Panc1 (cell line): ENCODE results near the gene MAP1S. TPM values are rescaled to one million over a fixed set of nuclear protein-coding genes. Genes with fewer than 3 reads are reported as not detected.

ENCODE experiments used
- ATAC-seq: fragments of 200-7000 bp; cut with Tn5 transposase; 2 replicates; pipeline ENCODE4 v1.9.1; 2020; ENCODE audit warnings: mild to moderate bottlenecking, moderate library complexity
- BruUV-seq: library from RNA; stranded (reverse); fragments of 400-500 nt; replicated peaks from 2 replicates; lab custom pipeline; 2021; lab: Mats Ljungman, UMichigan
- CTCF ChIA-PET: fragments of 300-600 bp; sonication (Branson Sonifier 250); formaldehyde crosslinking; loops from one replicate; lab custom pipeline; 2022; ENCODE audit warnings: antibody characterized with exemption; lab: Charles Lee
- POLR2A ChIA-PET: fragments of 300-600 bp; sonication (Branson Sonifier 250); formaldehyde crosslinking; loops from one replicate; lab custom pipeline; 2022; ENCODE audit warnings: antibody characterized with exemption; lab: Charles Lee
- DNase-seq: peaks from one replicate; pipeline ENCODE4 v3.0.0-alpha.2; 2010; ENCODE audit warnings: low read depth, low spot score
- H3K27ac ChIP-seq: 2 replicates; pipeline ENCODE4 v1.5.1; 2011; ENCODE audit warnings: mild to moderate bottlenecking, low read length, inconsistent platforms
- H3K27me3 ChIP-seq: fragments of 200-500 bp; sonication (Bioruptor generic); 2 replicates; pipeline ENCODE4 v1.6.0; 2014; ENCODE audit warnings: low read length, inconsistent platforms; ENCODE audit not compliant: control insufficient read depth, insufficient read depth
- H3K36me3 ChIP-seq: fragments of 200-500 bp; sonication (Bioruptor generic); 2 replicates; pipeline ENCODE4 v1.5.1; 2014; ENCODE audit warnings: inconsistent platforms, mild to moderate bottlenecking, low read length, moderate library complexity; ENCODE audit not compliant: control insufficient read depth, insufficient read depth
- H3K4me1 ChIP-seq: 2 replicates; pipeline ENCODE4 v1.5.1; 2011; ENCODE audit warnings: inconsistent platforms, mild to moderate bottlenecking, low read length, moderate library complexity; ENCODE audit not compliant: control insufficient read depth, insufficient read depth
- H3K4me3 ChIP-seq, 2 experiments: 2 replicates each; pipeline ENCODE4 v1.5.1; 2011 to 2012; ENCODE audit warnings: low read depth in 2 of 2, low read length in 2 of 2, mild to moderate bottlenecking in 2 of 2, inconsistent platforms in 1 of 2, moderate library complexity in 1 of 2
- H3K9me3 ChIP-seq: fragments of 200-500 bp; sonication (Bioruptor generic); 2 replicates; pipeline ENCODE4 v1.5.1; 2014; ENCODE audit warnings: low read depth, mild to moderate bottlenecking, inconsistent platforms, low read length, moderate library complexity; ENCODE audit not compliant: control insufficient read depth, insufficient read depth
- POLR2AphosphoS5 ChIP-seq: IDR thresholded peaks from 2 replicates; pipeline ENCODE4 v1.6.1; 2012; ENCODE audit warnings: mild to moderate bottlenecking, low read depth, low read length, moderate library complexity
- SIN3A ChIP-seq: IDR thresholded peaks from 2 replicates; pipeline ENCODE4 v1.6.1; 2012; ENCODE audit warnings: low read depth, mild to moderate bottlenecking, low read length, moderate library complexity, borderline replicate concordance; ENCODE audit not compliant: insufficient read depth
- TCF7L2 ChIP-seq: IDR thresholded peaks from 2 replicates; pipeline ENCODE4 v1.6.1; 2011; ENCODE audit warnings: mild to moderate bottlenecking, low read depth, low read length, inconsistent platforms
- in situ Hi-C: cut with HindIII; loops from 2 replicates; pipeline ENCODE4 v1.10.0; 2016; ENCODE audit warnings: low sequenced_read_pairs, low pct_unique_long_range_greater_than_20kb
- intact Hi-C: fragments of 100-400 bp; cut with micrococcal nuclease; formaldehyde crosslinking; loops from one replicate; pipeline ENCODE4 v1.10.0; 2022; ENCODE audit not compliant: unreplicated experiment
- total RNA-seq: library from RNA; stranded (reverse); gene quantifications from one replicate; pipeline ENCODE4 v1.2.1, GENCODE V29; 2021; ENCODE audit not compliant: unreplicated experiment
- TF ChIP-seq, protein P1 (sequence below): fragments of 450-650 bp; IDR thresholded peaks from 2 replicates; pipeline ENCODE4 v1.5.1; 2017; ENCODE audit warnings: mild to moderate bottlenecking
- TF ChIP-seq, protein P2 (sequence below), 2 experiments: IDR thresholded peaks; 2 replicates each; pipeline ENCODE4 v1.6.1; 2011 to 2012; ENCODE audit warnings: low read depth in 2 of 2, control low read depth in 1 of 2, low read length in 1 of 2, mild to moderate bottlenecking in 1 of 2, moderate library complexity in 1 of 2; ENCODE audit not compliant: insufficient read depth in 1 of 2

MAP1S gene
- total RNA-seq, 1 experiment from 2014 or later: 56.6 TPM

- Histone ChIP-seq H3K27ac (no peak overlapping the region), H3K36me3 (no peaks in the 10 kb centered on the region), H3K4me3 (no peak overlapping the region), H3K27me3 (no peaks in the 10 kb centered on the region), H3K4me1 (peaks cover 8% of the 10 kb centered on the region), H3K9me3 (no peaks in the 10 kb centered on the region)
- intact Hi-C loops (no loop called here), in situ Hi-C loops (no loop called here)
- ATAC-seq: peak; percentile 36; the same call in 1 of the 2 replicates
- no peak for TF ChIP-seq TCF7L2
- TF ChIP-seq POLR2AphosphoS5: no peak
- TF ChIP-seq, protein P1, sequence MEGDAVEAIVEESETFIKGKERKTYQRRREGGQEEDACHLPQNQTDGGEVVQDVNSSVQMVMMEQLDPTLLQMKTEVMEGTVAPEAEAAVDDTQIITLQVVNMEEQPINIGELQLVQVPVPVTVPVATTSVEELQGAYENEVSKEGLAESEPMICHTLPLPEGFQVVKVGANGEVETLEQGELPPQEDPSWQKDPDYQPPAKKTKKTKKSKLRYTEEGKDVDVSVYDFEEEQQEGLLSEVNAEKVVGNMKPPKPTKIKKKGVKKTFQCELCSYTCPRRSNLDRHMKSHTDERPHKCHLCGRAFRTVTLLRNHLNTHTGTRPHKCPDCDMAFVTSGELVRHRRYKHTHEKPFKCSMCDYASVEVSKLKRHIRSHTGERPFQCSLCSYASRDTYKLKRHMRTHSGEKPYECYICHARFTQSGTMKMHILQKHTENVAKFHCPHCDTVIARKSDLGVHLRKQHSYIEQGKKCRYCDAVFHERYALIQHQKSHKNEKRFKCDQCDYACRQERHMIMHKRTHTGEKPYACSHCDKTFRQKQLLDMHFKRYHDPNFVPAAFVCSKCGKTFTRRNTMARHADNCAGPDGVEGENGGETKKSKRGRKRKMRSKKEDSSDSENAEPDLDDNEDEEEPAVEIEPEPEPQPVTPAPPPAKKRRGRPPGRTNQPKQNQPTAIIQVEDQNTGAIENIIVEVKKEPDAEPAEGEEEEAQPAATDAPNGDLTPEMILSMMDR: no peak
- TF ChIP-seq SIN3A: no peak
- TF ChIP-seq, protein P2, sequence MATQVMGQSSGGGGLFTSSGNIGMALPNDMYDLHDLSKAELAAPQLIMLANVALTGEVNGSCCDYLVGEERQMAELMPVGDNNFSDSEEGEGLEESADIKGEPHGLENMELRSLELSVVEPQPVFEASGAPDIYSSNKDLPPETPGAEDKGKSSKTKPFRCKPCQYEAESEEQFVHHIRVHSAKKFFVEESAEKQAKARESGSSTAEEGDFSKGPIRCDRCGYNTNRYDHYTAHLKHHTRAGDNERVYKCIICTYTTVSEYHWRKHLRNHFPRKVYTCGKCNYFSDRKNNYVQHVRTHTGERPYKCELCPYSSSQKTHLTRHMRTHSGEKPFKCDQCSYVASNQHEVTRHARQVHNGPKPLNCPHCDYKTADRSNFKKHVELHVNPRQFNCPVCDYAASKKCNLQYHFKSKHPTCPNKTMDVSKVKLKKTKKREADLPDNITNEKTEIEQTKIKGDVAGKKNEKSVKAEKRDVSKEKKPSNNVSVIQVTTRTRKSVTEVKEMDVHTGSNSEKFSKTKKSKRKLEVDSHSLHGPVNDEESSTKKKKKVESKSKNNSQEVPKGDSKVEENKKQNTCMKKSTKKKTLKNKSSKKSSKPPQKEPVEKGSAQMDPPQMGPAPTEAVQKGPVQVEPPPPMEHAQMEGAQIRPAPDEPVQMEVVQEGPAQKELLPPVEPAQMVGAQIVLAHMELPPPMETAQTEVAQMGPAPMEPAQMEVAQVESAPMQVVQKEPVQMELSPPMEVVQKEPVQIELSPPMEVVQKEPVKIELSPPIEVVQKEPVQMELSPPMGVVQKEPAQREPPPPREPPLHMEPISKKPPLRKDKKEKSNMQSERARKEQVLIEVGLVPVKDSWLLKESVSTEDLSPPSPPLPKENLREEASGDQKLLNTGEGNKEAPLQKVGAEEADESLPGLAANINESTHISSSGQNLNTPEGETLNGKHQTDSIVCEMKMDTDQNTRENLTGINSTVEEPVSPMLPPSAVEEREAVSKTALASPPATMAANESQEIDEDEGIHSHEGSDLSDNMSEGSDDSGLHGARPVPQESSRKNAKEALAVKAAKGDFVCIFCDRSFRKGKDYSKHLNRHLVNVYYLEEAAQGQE (IDR thresholded peaks at IDR 0.05; ENCODE audit: insufficient read depth in 1 of 2, low read depth in 2 of 2, low read length in 1 of 2): no peak
- DNase-seq: no peak
- BruUV-seq: no TSS peak
- POLR2A ChIA-PET: no interaction called here
- CTCF ChIA-PET: interaction anchor here (0.9 kb wide), 1 partner anchor 12 kb away, joined by 3 read pairs; no protein-coding TSS in a partner anchor
Measured at GRCh38 chr19:17754634-17755442, 35.6 kb downstream of the MAP1S start.

DNA sequence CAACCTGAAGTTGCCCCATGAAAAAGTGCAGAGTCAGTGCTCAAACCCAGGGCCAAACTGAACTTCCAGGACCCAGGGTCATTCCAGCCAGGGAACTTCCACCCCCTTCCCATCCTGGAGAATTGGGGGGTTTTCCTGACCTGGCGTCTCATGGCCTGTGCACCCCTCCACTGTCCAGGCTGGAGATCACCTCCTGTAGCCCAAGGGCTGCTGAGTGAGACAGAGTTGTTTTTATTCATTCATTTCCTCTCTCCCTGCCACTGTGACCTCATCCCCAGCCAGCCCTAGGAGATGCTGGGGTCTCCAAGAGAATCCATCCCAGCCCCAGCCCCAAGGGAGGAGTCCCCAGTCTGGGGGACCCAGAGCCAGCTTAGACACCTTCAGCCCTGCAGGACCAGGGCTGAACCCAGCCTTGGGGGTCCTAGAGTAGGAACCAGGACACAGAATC is 36.2 kb downstream of the MAP1S start:
- intact Hi-C loops: no loop called here
- no peak for TF ChIP-seq SIN3A
- peaks cover 8% of the 10 kb centered on the region for H3K4me1 ChIP-seq
- ChIA-PET CTCF (no interaction called here), POLR2A (no interaction called here)
- DNase-seq: no peak
- H3K9me3 ChIP-seq: no peaks in the 10 kb centered on the region
- no peak overlapping the region for H3K27ac ChIP-seq
- BruUV-seq: no TSS peak
- no peak overlapping the region for H3K4me3 ChIP-seq
- H3K27me3 ChIP-seq: no peaks in the 10 kb centered on the region
- peak; percentile 63; the same call in 1 of the 2 replicates for ATAC-seq
- no peaks in the 10 kb centered on the region for H3K36me3 ChIP-seq
- in situ Hi-C loops: no loop called here
